22Rv1 (cell line): ENCODE measurements around the gene SND1.

ENCODE experiments used
- CTCF ChIP-seq: fragments of 450-650 bp; IDR thresholded peaks from 2 replicates; pipeline ENCODE4 v1.5.1; 2017; ENCODE audit warnings: mild to moderate bottlenecking
- ZFX ChIP-seq: fragments of 450-650 bp; IDR thresholded peaks from 2 replicates; pipeline ENCODE4 v1.6.1; 2017; ENCODE audit warnings: antibody characterized with exemption, borderline replicate concordance

- TF ChIP-seq CTCF (no peak), ZFX (no peak)
These were observed 468.1 kb downstream of the SND1 start for GRCh38 chr7:128120116-128120515.
